Erythroblast (primary cell): ENCODE results near the gene ATG4C.

ENCODE experiments used
- DNase-seq, 2 experiments: peaks; one replicate each; lab custom pipeline; 2025; lab: John Stamatoyannopoulos, UW
- GATA1 ChIP-seq: IDR thresholded peaks from 2 replicates; pipeline ENCODE4 v1.6.1; 2011; ENCODE audit warnings: low read depth, mild to moderate bottlenecking, control low read depth, low read length, moderate library complexity
- POLR2A ChIP-seq: IDR thresholded peaks from 2 replicates; pipeline ENCODE4 v1.6.1; 2011; ENCODE audit warnings: mild to moderate bottlenecking, low read length

The ATG4C gene

DNA sequence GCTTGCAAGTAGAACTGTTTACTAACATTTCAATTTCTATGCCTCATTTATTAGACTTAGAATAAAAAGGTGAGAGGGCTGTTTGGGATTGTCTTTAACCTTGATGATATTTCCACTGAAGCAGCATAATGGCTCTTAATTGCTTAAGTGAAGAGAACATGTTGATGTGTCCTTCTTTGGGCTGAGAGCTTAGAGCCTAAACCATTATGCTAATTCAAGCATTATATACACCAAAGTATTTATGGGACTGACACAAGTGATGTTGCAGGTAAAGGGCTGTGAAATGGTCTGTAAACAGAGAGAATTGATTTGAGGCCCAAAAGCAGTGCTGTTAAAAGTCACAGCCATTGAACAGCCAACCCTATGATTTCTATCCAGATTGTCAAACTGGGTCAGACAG is 113.9 kb downstream of the ATG4C start:
- TF ChIP-seq POLR2A (no peak), GATA1 (no peak)
- DNase-seq, result no peak

- no peak for DNase-seq
- TF ChIP-seq POLR2A (no peak), GATA1 (no peak)
These were observed 116.6 kb downstream of the ATG4C start for GRCh38 chr1:62900566-62900965.

GRCh38 chr1:62901650-62902049 is 117.7 kb downstream of the ATG4C start:
- no peak for DNase-seq
- TF ChIP-seq POLR2A (no peak), GATA1 (no peak)

GRCh38 chr1:62903522-62903921 is 119.6 kb downstream of the ATG4C start:
- TF ChIP-seq POLR2A (no peak), GATA1 (no peak)
- no peak for DNase-seq

DNA sequence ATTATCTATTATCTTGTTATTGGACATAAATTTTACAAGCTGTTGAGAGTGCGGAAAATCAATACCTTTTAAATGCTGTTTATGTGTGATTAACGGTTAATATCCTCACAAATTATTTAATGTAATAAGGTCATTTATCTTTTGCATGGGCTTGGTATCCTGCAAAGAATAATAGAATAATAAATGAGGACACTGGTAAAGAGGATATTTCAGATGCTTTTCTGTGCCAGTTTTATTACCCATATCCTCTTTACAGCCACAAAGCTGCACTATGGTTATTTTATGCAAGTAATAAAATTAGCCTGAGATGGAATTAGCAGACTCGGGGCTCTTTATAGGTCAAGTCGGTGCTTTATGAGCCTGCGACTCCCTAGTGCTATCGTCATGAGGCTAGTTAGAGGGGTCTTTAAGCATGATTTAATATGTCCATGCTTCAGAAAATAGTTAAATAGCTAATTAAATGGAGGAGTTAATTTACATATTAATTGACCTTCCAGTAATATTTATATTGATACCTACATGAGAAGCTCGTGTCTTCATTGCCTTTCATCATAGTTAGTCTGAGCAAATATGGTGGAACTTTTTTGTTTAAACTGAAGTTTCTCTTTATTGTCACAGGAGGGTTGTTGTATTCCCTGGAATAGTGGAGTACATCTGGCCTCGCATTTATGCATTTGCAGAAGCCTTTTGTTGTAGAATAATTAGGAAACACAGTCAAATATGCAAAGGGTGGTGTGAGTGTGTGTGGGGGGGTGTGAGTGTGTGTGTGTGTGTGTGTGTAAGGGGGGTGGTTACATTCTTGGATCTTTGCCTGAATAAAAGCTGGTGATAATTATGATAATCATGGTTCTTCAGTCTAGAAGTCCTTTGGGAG is 120.3 kb downstream of the ATG4C start:
- DNase-seq, result no peak
- TF ChIP-seq POLR2A, result no peak
- no peak for TF ChIP-seq GATA1

DNA sequence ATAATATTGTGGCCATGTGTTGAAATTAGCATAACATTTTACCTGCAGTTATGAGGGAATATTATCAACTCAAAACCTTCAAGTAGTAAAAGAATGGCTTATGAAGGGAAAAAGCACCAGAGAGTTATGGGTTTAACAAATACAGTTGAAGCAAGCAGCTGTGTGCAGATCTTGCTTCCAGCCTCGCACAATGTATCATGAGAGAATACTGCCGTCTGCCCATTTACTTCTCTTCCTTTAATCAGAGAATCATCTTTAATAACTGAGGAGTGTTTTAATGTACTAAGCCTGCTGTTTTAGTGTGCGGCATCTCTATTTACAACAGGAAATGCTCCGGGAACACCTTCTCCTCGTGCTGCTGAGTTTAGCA is 120.9 kb downstream of the ATG4C start:
- no peak for DNase-seq
- TF ChIP-seq POLR2A, result no peak
- TF ChIP-seq GATA1, result no peak

DNA sequence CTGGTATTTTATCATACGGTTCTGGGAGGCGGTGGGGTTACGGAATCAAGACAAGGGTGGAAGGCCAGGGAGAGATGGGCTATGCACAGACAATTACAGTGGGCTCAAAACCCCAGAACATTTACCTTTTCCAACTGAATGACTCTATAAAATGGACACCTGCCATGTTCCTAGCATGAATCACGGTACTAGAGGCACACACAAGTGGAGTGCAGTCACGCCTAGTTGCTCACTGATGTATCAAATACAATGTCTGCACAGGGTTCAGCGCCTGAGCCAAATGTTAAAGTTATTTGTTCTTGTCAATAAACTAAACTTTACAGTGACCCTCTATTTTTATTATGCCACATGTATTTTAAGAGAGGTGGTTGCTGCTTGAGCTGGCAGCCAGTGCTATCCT is 121.4 kb downstream of the ATG4C start:
- DNase-seq, result no peak
- TF ChIP-seq GATA1, result no peak
- TF ChIP-seq POLR2A, result no peak

DNA sequence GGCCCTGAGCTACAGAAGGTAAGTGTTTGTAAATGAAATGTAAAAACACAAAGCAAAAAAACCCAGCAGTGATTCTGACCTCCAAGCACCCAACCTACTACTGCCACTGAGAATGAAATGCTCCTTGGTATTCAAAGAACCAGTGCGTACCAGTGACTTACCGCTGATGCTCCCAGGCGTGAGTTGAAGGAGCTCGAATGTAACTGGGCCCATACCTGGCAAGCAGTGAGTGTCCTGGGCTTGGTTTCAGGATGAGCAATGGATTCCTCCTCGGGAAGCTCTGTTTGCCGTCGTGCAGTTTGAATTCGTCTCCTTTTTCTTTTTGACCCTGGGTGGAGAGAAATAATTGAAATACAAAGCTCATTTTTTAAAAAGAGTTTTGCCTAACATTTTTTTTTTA is 121.9 kb downstream of the ATG4C start:
- TF ChIP-seq GATA1 (no peak), POLR2A (no peak)
- DNase-seq, result no peak

DNA sequence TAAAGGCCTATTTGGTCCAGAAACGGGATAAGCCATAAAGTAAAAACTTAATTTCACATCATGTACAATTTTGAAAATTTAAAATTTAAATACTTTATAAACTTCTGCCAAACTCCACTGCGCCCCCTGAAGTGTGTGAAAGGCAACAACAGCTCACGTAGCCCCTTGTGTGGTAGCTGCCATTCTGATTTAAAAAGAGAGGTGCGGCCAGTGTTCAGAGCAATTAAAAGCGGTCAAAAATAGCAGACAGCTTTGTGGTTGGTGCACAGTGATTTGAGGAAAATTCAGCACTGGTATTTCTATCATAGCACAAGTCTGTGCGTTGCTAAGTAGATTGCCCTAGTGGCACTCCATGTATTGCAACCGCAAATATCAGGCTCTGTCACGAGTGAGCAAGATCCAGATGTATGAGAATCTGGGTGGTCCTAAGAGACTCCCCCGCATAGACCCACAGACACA is 122.5 kb downstream of the ATG4C start:
- TF ChIP-seq POLR2A (no peak), GATA1 (no peak)
- DNase-seq, result peak; percentile 13 to 28

GRCh38 chr1:62908168-62908695 is 124.3 kb downstream of the ATG4C start:
- TF ChIP-seq POLR2A, result no peak
- no peak for TF ChIP-seq GATA1
- DNase-seq, result no peak

GRCh38 chr1:62912028-62912638 is 128.2 kb downstream of the ATG4C start:
- DNase-seq, result peak; percentile 1 to 19
- TF ChIP-seq POLR2A, result no peak
- no peak for TF ChIP-seq GATA1
